Measurements from ENCODE around the gene HLA-DPB1.
"Not testable (repeated sequence)": the region's sequence is repeated elsewhere in the genome, so short reads cannot be mapped to it uniquely, and the experiment has no call there.

HLA-DPB1 gene

DNA sequence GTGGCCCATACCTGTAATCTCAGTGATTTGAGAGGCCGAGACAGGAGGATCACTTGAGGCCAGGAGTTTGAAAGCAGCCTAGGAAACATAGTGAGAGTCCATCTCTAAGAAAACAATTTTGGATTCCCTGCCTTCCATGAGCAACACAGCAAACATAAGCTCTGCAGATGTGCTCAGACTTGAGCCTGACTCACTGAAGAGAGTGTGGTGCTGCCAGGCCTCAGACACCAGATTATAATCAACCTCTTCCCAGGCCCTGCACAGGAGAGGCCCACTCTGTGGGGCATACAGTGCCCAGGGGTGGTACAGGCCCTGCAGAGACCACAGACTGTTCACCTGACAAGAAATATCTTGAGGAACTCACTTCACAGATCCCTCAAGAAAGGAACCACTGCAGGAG lies 19.9 kb downstream of the HLA-DPB1 start:
- no peak for DNase-seq (ENCODE audit: low read depth)
- no peak overlapping the region for H3K4me3 ChIP-seq (ENCODE audit: control insufficient read depth, low read depth, low read length)
- TF ChIP-seq, protein P1, sequence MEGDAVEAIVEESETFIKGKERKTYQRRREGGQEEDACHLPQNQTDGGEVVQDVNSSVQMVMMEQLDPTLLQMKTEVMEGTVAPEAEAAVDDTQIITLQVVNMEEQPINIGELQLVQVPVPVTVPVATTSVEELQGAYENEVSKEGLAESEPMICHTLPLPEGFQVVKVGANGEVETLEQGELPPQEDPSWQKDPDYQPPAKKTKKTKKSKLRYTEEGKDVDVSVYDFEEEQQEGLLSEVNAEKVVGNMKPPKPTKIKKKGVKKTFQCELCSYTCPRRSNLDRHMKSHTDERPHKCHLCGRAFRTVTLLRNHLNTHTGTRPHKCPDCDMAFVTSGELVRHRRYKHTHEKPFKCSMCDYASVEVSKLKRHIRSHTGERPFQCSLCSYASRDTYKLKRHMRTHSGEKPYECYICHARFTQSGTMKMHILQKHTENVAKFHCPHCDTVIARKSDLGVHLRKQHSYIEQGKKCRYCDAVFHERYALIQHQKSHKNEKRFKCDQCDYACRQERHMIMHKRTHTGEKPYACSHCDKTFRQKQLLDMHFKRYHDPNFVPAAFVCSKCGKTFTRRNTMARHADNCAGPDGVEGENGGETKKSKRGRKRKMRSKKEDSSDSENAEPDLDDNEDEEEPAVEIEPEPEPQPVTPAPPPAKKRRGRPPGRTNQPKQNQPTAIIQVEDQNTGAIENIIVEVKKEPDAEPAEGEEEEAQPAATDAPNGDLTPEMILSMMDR (IDR thresholded peaks at IDR 0.05; ENCODE audit: control insufficient read depth, insufficient read depth, low read depth, low read length, missing control alignments), result no peak

DNA sequence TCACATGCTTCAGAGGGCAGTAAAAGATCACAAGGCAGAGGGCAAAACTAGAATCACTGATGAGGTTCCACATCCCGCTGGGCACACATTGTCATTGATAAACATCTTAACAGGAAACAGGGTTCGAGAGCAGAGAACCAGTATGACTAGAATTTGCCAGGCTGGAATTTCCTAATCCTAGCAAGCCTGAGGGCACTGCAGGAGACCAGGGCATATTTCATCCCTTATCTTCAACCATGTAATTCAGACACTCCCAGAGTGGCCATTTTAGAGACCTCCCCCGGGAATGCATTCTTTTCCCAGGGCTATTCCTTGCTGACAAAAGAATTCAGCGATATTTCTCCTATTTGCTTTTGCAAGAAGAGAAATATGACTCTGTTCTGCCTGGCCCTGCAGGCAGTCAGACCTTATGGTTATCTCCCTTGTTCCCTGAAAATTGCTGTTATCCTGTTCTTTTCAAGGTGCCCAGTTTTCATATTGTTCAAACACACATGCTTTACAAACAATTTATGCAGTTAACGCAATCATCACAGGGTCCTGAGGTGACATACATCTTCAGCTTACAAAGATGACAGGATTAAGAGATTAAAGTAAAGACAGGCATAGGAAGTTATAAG lies 25.4 kb downstream of the HLA-DPB1 start:
- not testable (repeated sequence) for H3K4me3 ChIP-seq (ENCODE audit: control insufficient read depth, low read depth, low read length); DNase-seq (ENCODE audit: low read depth)

DNA sequence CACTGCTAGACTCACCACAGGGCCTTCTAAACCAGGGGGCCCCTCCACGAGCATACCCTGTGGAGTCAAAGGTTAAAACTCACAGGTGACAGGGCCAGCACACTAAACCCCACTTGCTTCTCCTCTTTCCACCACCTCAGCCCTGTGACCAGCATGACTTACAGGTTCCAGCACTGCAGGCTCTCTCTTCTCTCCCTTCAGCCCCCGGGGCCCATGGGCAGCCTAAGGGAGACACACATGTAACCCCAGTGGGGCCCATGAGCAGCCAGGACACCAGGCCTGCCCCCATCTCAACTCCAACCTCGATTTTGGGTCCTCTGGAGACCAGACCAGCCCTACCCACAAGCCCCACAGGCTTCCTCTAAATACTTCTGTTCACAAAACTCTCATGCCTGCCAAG lies 28.0 kb downstream of the HLA-DPB1 start:
- TF ChIP-seq, protein P1 (IDR thresholded peaks at IDR 0.05; ENCODE audit: control insufficient read depth, insufficient read depth, low read depth, low read length, missing control alignments), result no peak
- DNase-seq (ENCODE audit: low read depth), result no peak
- no peak overlapping the region for H3K4me3 ChIP-seq (ENCODE audit: control insufficient read depth, low read depth, low read length)

DNA sequence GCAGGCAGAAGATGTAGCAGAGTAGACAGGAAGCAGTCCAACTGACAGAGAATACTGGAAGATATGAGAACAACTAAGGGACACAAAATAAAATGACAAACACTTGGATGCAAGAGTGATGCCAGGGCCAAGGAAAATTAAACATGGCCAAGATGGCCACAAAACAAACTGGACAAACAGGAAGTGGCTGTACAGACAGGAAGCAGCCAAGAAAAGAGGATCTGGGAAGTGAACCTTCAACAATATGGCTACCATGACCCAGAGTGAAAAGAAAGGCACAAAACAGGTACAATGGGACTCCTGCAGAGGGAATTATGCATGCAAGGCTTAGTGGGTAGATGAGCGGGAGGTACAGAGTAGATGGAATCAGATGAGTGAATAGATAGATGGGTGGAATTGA lies 29.1 kb downstream of the HLA-DPB1 start:
- no peak for DNase-seq (ENCODE audit: low read depth)
- H3K4me3 ChIP-seq (ENCODE audit: control insufficient read depth, low read depth, low read length), result no peak overlapping the region
- TF ChIP-seq, protein P1 (IDR thresholded peaks at IDR 0.05; ENCODE audit: control insufficient read depth, insufficient read depth, low read depth, low read length, missing control alignments), result no peak

DNA sequence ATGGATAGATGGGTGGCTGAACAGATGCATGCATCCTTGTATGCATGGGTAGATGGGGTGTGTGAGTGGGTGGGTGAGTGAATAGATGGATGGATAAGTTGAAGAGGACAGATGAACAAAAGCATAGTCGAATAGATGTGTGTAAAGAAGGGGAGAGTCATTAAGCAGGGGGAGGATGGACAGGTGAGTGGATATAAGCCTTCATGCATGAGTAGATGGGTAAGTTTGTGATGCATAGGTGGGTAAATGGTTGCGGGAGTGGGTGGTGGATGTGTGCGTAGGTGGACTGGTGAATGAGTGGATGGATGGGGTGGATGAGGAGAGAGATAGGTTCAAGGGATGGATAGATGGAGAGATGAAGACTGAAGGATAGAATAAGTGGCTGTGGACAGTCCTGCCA lies 29.6 kb downstream of the HLA-DPB1 start:
- TF ChIP-seq, protein P1 (IDR thresholded peaks at IDR 0.05; ENCODE audit: control insufficient read depth, insufficient read depth, low read depth, low read length, missing control alignments), result no peak
- no peak for DNase-seq (ENCODE audit: low read depth)
- H3K4me3 ChIP-seq (ENCODE audit: control insufficient read depth, low read depth, low read length), result no peak overlapping the region

DNA sequence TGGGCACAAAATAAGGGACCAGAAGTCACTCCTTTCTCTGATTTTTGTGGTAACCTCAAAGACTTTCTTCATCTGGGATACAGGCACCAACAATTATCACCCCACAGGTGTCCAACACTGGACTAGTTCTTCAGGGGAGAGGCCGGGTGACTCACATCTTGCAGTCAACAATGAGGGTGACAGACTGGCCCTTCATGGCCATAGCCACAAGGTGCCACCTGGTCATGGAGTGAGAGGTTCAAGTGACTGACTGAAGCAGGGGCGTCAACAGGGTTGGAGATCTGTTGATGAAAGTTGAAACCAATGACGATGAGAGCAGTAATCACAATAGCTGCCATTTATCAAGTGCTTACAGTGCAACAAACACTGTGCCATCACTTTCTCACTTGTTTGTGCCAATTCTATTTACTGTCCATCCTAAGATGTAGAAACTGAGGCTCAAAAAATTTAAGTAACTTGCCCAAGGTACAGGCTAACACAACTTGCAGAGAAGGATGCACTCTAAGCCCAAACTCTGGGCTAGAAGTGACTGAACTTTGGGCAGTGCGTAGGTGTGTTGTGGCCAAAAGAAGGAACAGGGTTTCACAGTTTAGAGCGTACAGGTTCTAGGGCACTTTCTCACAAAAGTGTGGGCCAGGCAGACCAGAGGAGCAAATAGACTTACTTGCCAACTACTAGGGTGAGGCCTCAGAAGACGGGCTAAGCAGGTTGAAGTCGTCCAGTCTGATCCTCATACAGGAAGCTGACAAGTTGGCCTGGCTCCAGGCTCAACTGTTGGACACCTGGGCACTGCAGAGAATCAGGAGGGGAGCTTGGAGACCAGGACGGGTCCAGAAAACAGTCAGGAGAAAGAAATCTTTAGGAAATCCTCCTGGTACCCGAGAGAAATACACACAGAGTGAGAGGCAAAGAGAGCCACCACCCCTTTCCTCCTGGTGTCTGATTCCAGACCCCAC lies 30.4 kb downstream of the HLA-DPB1 start:
- DNase-seq (ENCODE audit: low read depth), result no peak
- no peak overlapping the region for H3K4me3 ChIP-seq (ENCODE audit: control insufficient read depth, low read depth, low read length)
- TF ChIP-seq, protein P1 (IDR thresholded peaks at IDR 0.05; ENCODE audit: control insufficient read depth, insufficient read depth, low read depth, low read length, missing control alignments), result no peak

DNA sequence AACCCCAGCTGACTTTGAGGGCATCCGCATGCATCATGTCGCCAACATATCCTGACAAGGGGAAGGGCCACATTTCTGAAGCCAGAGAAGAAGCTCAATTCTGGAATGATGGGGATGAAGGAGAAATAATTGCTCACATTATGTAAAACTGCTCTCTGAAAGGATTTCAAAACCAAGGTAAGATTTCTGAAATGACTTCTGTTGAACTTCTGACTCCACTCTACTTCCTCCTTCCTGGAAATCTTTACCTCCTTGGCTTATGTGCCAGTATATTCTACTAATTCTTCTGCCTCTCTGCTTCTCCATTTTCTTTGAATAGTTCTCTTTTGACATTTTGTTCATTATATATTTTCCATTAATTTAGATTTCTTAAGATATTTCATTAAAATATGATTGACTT lies 31.9 kb downstream of the HLA-DPB1 start:
- DNase-seq (ENCODE audit: low read depth), result no peak
- TF ChIP-seq, protein P1 (IDR thresholded peaks at IDR 0.05; ENCODE audit: control insufficient read depth, insufficient read depth, low read depth, low read length, missing control alignments), result no peak
- no peak overlapping the region for H3K4me3 ChIP-seq (ENCODE audit: control insufficient read depth, low read depth, low read length)
